WTC11 (cell line): ENCODE measurements around the gene STK17A. TPM values are rescaled to one million over a fixed set of nuclear protein-coding genes. Genes with fewer than 3 reads are reported as not detected.

Experiments used
- ATAC-seq: fragments of 200-7000 bp; cut with Tn5 transposase; 2 replicates; pipeline ENCODE4 v1.10.0; 2021; ENCODE audit warnings: mild to moderate bottlenecking, moderate library complexity
- CTCF ChIA-PET: fragments of 300-600 bp; sonication (Branson Sonifier 250); formaldehyde crosslinking; loops from one replicate; lab custom pipeline; 2021; ENCODE audit warnings: antibody characterized with exemption; lab: Charles Lee
- POLR2A ChIA-PET: fragments of 350-600 bp; sonication (Branson Sonifier 250); formaldehyde crosslinking; loops from one replicate; lab custom pipeline; 2021; ENCODE audit warnings: antibody characterized with exemption; lab: Charles Lee
- DNase-seq: peaks from one replicate; pipeline ENCODE4 v3.0.0; 2021; ENCODE audit warnings: low spot score
- H3K27ac Mint-ChIP-seq: 2 replicates; pipeline ENCODE4 v1.8.0; 2021; ENCODE audit warnings: mixed read lengths
- H3K27me3 Mint-ChIP-seq: 2 replicates; pipeline ENCODE4 v1.8.0; 2021; ENCODE audit warnings: low read depth, mild to moderate bottlenecking, moderate library complexity, mixed read lengths
- H3K36me3 Mint-ChIP-seq: 2 replicates; pipeline ENCODE4 v1.8.0; 2021; ENCODE audit warnings: mixed read lengths
- H3K4me1 Mint-ChIP-seq: 2 replicates; pipeline ENCODE4 v1.8.0; 2022; ENCODE audit warnings: mixed read lengths
- H3K4me3 Mint-ChIP-seq: 2 replicates; pipeline ENCODE4 v1.8.0; 2021; ENCODE audit warnings: mild to moderate bottlenecking, moderate library complexity, mixed read lengths
- H3K9me3 Mint-ChIP-seq: 2 replicates; pipeline ENCODE4 v1.8.0; 2021; ENCODE audit warnings: mixed read lengths
- CBFB ChIP-seq: sonication (generic); formaldehyde crosslinking; IDR thresholded peaks from 2 replicates; pipeline ENCODE4 v1.8.1; 2022; ENCODE audit warnings: mild to moderate bottlenecking, low read depth, missing genetic modification reagents
- CDX4 ChIP-seq: fragments of 250-450 bp; sonication (Bioruptor Pico); IDR thresholded peaks from 2 replicates; pipeline ENCODE4 v1.9.0; 2021; ENCODE audit warnings: moderate library complexity, mild to moderate bottlenecking, inconsistent platforms, borderline replicate concordance
- CTCF ChIP-seq: fragments of 200-600 bp; IDR thresholded peaks from 2 replicates; pipeline ENCODE4 v1.8.0; 2022; ENCODE audit warnings: antibody characterized with exemption
- E2F1 ChIP-seq: sonication (generic); formaldehyde crosslinking; IDR thresholded peaks from 2 replicates; pipeline ENCODE4 v1.8.0; 2022; ENCODE audit warnings: mild to moderate bottlenecking, missing genetic modification reagents
- FOXJ3 ChIP-seq: sonication (generic); formaldehyde crosslinking; IDR thresholded peaks from 2 replicates; pipeline ENCODE4 v1.9.0; 2021; ENCODE audit warnings: missing genetic modification reagents, mild to moderate bottlenecking, borderline replicate concordance
- KAT7 ChIP-seq: sonication (generic); formaldehyde crosslinking; IDR thresholded peaks from 2 replicates; pipeline ENCODE4 v1.8.1; 2023; ENCODE audit warnings: missing genetic modification reagents, mild to moderate bottlenecking, borderline replicate concordance
- MLX ChIP-seq: sonication (generic); formaldehyde crosslinking; IDR thresholded peaks from 2 replicates; pipeline ENCODE4 v1.8.1; 2023; ENCODE audit warnings: mild to moderate bottlenecking, missing genetic modification reagents, moderate library complexity
- MXD4 ChIP-seq: fragments of 250-450 bp; sonication (Bioruptor Pico); IDR thresholded peaks from 2 replicates; pipeline ENCODE4 v1.8.0; 2021; ENCODE audit warnings: mild to moderate bottlenecking, moderate library complexity, borderline replicate concordance
- RELA ChIP-seq: sonication (generic); formaldehyde crosslinking; IDR thresholded peaks from 2 replicates; pipeline ENCODE4 v1.8.1; 2022; ENCODE audit warnings: missing genetic modification reagents, mild to moderate bottlenecking, borderline replicate concordance
- TEAD1 ChIP-seq: sonication (generic); formaldehyde crosslinking; IDR thresholded peaks from 2 replicates; pipeline ENCODE4 v1.8.0; 2022; ENCODE audit warnings: mild to moderate bottlenecking, missing genetic modification reagents
- ZNF317 ChIP-seq: sonication (generic); formaldehyde crosslinking; IDR thresholded peaks from 2 replicates; pipeline ENCODE4 v1.8.1; 2023; ENCODE audit warnings: low read depth, mild to moderate bottlenecking, moderate library complexity, missing genetic modification reagents, borderline replicate concordance
- ZNF416 ChIP-seq: fragments of 250-450 bp; sonication (Bioruptor Pico); IDR thresholded peaks from 2 replicates; pipeline ENCODE4 v1.9.0; 2021; ENCODE audit warnings: mild to moderate bottlenecking, inconsistent platforms
- ZNF425 ChIP-seq: fragments of 250-450 bp; sonication (Bioruptor Pico); conservative IDR thresholded peaks from 2 replicates; pipeline ENCODE4 v1.9.0; 2021; ENCODE audit warnings: mild to moderate bottlenecking
- total RNA-seq: library from RNA; stranded (reverse); gene quantifications from 3 replicates; pipeline ENCODE4 v1.2.3, GENCODE V29; 2021
- TF ChIP-seq, protein P1 (sequence below): sonication (generic); formaldehyde crosslinking; IDR thresholded peaks from 2 replicates; pipeline ENCODE4 v1.8.1; 2023; ENCODE audit warnings: mild to moderate bottlenecking, missing genetic modification reagents
- TF ChIP-seq, protein P2 (sequence below): sonication (generic); formaldehyde crosslinking; conservative IDR thresholded peaks from 2 replicates; pipeline ENCODE4 v1.8.1; 2023; ENCODE audit warnings: mild to moderate bottlenecking, low read depth, missing genetic modification reagents, moderate library complexity
- TF ChIP-seq, protein P3 (sequence below): sonication (generic); formaldehyde crosslinking; IDR thresholded peaks from 2 replicates; pipeline ENCODE4 v1.8.1; 2022; ENCODE audit warnings: low read depth, mild to moderate bottlenecking, moderate library complexity, missing genetic modification reagents, borderline replicate concordance
- TF ChIP-seq, protein P4 (sequence below): fragments of 250-450 bp; sonication (Bioruptor Pico); IDR thresholded peaks from 2 replicates; pipeline ENCODE4 v1.9.0; 2021; ENCODE audit warnings: mild to moderate bottlenecking

STK17A gene
- total RNA-seq, 1 experiment from 2014 or later: 17.6 TPM

- CTCF ChIA-PET: interaction anchor here (1.0 to 5.1 kb wide), 3 partner anchors 21 to 190 kb away, joined by 3 to 33 read pairs (median 5); partner anchors contain the start of gene STK17A
- no peak overlapping the region for H3K4me3 Mint-ChIP-seq
- DNase-seq (no peak), ATAC-seq (peak; percentile 55)
- POLR2A ChIA-PET: no interaction called here
- TF ChIP-seq ZNF425 (CRISPR knock-in tag): no peak
- no peak for TF ChIP-seq ZNF416 (CRISPR knock-in tag)
- TF ChIP-seq FOXJ3 (CRISPR knock-in tag): no peak
- TF ChIP-seq, protein P1, sequence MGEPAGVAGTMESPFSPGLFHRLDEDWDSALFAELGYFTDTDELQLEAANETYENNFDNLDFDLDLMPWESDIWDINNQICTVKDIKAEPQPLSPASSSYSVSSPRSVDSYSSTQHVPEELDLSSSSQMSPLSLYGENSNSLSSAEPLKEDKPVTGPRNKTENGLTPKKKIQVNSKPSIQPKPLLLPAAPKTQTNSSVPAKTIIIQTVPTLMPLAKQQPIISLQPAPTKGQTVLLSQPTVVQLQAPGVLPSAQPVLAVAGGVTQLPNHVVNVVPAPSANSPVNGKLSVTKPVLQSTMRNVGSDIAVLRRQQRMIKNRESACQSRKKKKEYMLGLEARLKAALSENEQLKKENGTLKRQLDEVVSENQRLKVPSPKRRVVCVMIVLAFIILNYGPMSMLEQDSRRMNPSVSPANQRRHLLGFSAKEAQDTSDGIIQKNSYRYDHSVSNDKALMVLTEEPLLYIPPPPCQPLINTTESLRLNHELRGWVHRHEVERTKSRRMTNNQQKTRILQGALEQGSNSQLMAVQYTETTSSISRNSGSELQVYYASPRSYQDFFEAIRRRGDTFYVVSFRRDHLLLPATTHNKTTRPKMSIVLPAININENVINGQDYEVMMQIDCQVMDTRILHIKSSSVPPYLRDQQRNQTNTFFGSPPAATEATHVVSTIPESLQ (CRISPR knock-in tag): no peak
- TF ChIP-seq, protein P2, sequence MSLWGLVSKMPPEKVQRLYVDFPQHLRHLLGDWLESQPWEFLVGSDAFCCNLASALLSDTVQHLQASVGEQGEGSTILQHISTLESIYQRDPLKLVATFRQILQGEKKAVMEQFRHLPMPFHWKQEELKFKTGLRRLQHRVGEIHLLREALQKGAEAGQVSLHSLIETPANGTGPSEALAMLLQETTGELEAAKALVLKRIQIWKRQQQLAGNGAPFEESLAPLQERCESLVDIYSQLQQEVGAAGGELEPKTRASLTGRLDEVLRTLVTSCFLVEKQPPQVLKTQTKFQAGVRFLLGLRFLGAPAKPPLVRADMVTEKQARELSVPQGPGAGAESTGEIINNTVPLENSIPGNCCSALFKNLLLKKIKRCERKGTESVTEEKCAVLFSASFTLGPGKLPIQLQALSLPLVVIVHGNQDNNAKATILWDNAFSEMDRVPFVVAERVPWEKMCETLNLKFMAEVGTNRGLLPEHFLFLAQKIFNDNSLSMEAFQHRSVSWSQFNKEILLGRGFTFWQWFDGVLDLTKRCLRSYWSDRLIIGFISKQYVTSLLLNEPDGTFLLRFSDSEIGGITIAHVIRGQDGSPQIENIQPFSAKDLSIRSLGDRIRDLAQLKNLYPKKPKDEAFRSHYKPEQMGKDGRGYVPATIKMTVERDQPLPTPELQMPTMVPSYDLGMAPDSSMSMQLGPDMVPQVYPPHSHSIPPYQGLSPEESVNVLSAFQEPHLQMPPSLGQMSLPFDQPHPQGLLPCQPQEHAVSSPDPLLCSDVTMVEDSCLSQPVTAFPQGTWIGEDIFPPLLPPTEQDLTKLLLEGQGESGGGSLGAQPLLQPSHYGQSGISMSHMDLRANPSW (CRISPR knock-in tag): no peak
- TF ChIP-seq E2F1: no peak
- no peak for TF ChIP-seq MXD4 (CRISPR knock-in tag)
- no peak for TF ChIP-seq CBFB (CRISPR knock-in tag)
- TF ChIP-seq MLX: no peak
- no peak for TF ChIP-seq CDX4
- TF ChIP-seq KAT7 (CRISPR knock-in tag): no peak
- TF ChIP-seq, protein P3, sequence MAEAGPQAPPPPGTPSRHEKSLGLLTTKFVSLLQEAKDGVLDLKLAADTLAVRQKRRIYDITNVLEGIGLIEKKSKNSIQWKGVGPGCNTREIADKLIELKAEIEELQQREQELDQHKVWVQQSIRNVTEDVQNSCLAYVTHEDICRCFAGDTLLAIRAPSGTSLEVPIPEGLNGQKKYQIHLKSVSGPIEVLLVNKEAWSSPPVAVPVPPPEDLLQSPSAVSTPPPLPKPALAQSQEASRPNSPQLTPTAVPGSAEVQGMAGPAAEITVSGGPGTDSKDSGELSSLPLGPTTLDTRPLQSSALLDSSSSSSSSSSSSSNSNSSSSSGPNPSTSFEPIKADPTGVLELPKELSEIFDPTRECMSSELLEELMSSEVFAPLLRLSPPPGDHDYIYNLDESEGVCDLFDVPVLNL (CRISPR knock-in tag): no peak
- TF ChIP-seq, protein P4, sequence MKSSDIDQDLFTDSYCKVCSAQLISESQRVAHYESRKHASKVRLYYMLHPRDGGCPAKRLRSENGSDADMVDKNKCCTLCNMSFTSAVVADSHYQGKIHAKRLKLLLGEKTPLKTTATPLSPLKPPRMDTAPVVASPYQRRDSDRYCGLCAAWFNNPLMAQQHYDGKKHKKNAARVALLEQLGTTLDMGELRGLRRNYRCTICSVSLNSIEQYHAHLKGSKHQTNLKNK (CRISPR knock-in tag): no peak
- no peak for TF ChIP-seq CTCF
- TF ChIP-seq ZNF317 (CRISPR knock-in tag): no peak
- no peak for TF ChIP-seq TEAD1 (CRISPR knock-in tag)
- TF ChIP-seq RELA (CRISPR knock-in tag): no peak
- TF ChIP-seq, all 79 proteins: peak for 0
- Mint-ChIP-seq H3K4me1 (peaks cover 73% of the 10 kb centered on the region), H3K36me3 (peaks cover 28% of the 10 kb centered on the region), H3K27ac (peak overlapping the region; percentile 98), H3K9me3 (no peaks in the 10 kb centered on the region), H3K27me3 (no peaks in the 10 kb centered on the region)
These were observed 65.0 kb downstream of the STK17A start for GRCh38 chr7:43647673-43648472.
